Measurements from ENCODE around the gene DCPS.
"Not testable (repeated sequence)": the region's sequence is repeated elsewhere in the genome, so short reads cannot be mapped to it uniquely, and the experiment has no call there.

DNA sequence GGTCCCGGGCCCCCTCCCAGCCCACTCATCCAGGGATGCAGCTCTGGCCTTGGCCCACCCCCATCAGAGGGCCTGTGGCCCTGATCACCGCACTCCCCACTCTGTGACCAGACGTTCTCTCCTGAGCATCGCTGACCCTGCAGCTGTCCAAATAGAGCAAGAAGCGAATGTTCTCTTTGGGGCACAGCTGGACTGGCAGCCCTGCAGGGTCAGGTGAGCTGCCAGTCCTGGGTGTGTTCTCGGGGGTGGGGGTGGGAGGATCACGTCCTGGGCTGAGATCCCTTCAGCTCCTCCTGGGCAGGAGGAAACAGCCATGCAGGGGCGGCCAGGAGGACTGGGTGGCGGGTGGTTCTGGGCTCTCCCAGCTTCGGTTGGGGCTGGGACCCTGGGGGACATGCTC lies 78.1 kb downstream of the DCPS start:
- not testable (repeated sequence) for TF ChIP-seq CTCF, POLR2A (IDR thresholded peaks at IDR 0.05)

All from Peyer's patch (tissue), 4 donors.